ENCODE measurements around the gene MON1A. TPM values are rescaled to one million over a fixed set of nuclear protein-coding genes. Genes with fewer than 3 reads are reported as not detected.

Gene MON1A
- total RNA-seq, 1 donor from 2014 or later: 7.7 TPM

- no peak for DNase-seq (ENCODE audit: missing footprints)
- ATAC-seq: no peak
- intact Hi-C loops (cut with DNase I): no loop called here
These were observed 28.0 kb downstream of the MON1A start for GRCh38 chr3:49901366-49902339.

- intact Hi-C loops (cut with DNase I): no loop called here
- DNase-seq (ENCODE audit: missing footprints): no peak
- ATAC-seq: peak; percentile 56
These were observed 29.0 kb downstream of the MON1A start for GRCh38 chr3:49900491-49901153.

DNA sequence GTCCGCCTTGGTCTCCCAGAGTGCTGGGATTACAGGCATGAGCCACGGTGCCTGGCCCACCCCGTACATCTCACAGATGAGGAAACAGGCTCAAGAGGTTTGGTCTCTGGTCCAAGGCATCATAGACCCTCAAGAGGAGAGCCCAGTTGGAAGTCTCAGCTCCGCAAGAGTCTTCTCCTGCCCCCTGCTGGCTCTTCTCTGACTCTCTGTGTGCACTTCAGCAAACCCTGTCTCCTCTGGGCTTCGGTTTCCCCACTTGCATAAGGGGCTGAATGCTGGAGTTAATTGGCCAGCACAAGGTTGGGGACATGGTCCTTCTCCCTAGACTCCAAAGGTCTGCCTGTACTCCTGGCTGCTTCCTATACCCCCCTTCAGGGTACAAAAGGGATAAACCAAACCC is 29.8 kb downstream of the MON1A start:
- no peak for DNase-seq (ENCODE audit: missing footprints)
- no peak for ATAC-seq
- intact Hi-C loops (cut with DNase I): no loop called here

DNA sequence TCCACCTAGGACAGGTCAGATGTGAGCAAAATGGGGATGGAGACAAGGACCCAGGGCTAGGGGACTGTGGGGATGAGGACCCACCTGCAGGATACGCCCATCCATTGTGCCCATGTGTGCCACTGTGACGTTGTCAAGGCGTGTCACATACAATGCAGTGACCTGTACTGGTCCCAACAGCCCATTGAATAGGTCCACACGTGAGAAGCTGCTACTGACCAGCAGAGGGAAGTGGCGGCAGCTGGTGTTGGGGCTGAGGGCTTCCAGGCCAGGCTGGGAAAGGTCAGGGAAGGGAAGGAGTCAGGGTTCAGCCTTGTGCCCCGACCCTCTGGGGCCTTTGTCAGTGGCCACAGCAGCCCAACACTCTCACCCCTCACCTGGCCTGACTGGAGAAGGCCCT is 30.6 kb downstream of the MON1A start:
- no peak for ATAC-seq
- intact Hi-C loops (cut with DNase I): no loop called here
- DNase-seq (ENCODE audit: missing footprints): no peak

DNA sequence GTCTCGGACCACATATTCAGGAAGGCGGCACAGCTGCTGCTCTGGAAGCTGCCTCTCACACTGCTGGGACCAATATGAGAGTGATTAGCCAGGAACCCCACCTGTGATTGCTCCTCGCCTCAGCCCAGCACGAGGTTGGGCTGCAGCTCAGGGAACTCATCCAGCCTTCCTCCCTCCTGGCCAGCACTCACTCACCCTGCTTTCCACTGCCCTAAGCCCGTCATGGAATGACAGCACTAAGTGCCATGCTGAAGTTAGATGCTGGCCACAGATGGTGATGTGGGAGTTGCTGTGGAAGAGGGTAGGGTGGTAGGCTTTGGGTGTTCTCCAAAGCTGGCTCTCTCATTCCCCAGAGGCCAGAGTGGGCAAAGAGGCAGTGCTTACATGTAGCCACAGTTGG is 33.3 kb downstream of the MON1A start:
- peak; percentile 31 for ATAC-seq
- no peak for DNase-seq (ENCODE audit: missing footprints)
- intact Hi-C loops (cut with DNase I): no loop called here

GRCh38 chr3:49895791-49896190 is 33.8 kb downstream of the MON1A start:
- ATAC-seq (no peak), DNase-seq (ENCODE audit: missing footprints) (no peak)
- intact Hi-C loops (cut with DNase I): no loop called here

- no peak for ATAC-seq
- intact Hi-C loops (cut with DNase I): no loop called here
These were observed 40.3 kb downstream of the MON1A start for GRCh38 chr3:49889296-49889695.

DNA sequence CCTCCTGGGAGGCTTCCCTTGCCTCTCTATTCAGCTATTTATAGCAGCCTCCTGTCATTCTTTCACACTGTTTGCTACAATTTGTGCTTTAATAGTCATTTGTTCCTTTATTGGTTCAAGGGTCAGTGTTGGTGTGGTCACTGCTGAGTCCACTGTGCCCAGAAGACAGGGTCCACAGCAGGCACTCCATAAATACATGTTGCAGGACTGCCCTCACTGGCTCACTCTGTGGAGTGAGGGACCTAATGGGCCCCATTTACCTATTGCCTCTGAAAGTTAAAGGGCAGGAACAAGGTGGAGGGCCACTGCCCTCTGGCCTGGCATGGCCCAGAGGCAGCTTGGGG is 42.7 kb downstream of the MON1A start:
- intact Hi-C loops (cut with DNase I): no loop called here
- ATAC-seq (no peak), DNase-seq (ENCODE audit: missing footprints) (no peak)

More at GRCh38 chr3:49889296-49889695, 40.3 kb downstream of the MON1A start:
- DNase-seq (ENCODE audit: missing footprints): no peak

GRCh38 chr3:49883998-49884397 is 45.6 kb downstream of the MON1A start:
- no peak for ATAC-seq
- DNase-seq (ENCODE audit: missing footprints): no peak
- intact Hi-C loops (cut with DNase I): no loop called here

DNA sequence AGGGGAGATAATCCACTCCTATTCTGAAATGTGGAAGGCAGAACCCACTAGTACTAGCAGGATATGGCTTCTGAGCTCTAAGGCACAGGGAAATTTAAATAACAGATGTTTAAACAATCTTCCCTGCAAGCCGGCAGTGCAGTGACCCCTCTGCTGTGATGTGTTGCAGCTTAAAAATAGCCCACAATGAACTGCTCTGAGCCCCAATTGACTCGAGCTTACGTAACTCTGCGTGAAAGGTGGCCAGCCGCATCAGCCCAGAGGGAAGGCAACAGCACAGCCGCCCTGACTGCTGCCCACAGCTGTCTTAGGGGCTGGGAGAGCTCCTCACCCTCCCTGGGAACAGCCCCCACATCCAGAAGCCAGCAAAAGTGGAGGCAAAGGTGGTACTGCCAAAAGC is 47.4 kb downstream of the MON1A start:
- ATAC-seq (peak; percentile 71), DNase-seq (ENCODE audit: missing footprints) (no peak)
- intact Hi-C loops (cut with DNase I): no loop called here

DNA sequence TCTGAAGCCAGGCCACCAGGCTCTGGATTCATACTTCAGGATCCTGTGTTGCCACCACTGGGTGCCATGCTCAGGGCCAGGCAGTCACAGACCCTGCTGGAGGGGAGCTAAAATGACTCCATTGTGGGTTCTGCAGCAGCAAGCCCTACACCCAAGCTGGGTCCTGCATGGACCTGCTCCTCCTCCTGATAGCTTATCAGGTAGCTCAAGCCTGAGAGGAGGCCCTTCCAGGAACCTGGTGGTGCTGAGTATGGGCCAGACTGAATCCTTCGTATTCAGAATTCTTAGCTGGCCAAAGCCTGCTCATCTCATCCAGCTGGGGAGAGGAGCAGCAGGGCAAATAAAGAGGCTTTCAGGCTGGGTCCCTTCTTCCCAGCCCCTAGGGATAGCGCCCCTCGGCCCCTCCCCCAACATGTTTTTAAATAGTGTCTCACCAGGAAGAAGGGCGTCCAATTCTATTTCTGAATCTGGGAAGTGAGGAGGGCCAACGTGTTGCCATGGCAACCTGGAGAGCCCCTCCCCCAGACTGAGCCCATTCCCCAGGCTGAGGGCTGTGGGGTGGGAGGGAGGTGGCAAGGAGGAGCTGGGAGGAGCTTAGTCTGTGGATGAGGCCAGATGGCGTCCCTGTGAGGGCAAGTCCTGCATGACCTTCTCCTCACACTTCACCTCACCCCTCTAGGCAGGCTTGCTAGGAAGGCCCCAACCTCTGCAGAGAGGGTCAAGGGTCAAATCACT is 48.9 kb downstream of the MON1A start:
- ATAC-seq (peak; percentile 22), DNase-seq (ENCODE audit: missing footprints) (no peak)
- intact Hi-C loops (cut with DNase I): no loop called here

GRCh38 chr3:49879721-49880120 is 49.9 kb downstream of the MON1A start:
- ATAC-seq: no peak
- intact Hi-C loops (cut with DNase I): no loop called here
- no peak for DNase-seq (ENCODE audit: missing footprints)

- intact Hi-C loops (cut with DNase I): no loop called here
- DNase-seq (ENCODE audit: missing footprints): no peak
- no peak for ATAC-seq
These were observed 50.9 kb downstream of the MON1A start for GRCh38 chr3:49878686-49879085.

GRCh38 chr3:49877716-49878115 is 51.9 kb downstream of the MON1A start:
- intact Hi-C loops (cut with DNase I): no loop called here
- no peak for DNase-seq (ENCODE audit: missing footprints)
- ATAC-seq: no peak

GRCh38 chr3:49876567-49876966 is 53.0 kb downstream of the MON1A start:
- intact Hi-C loops (cut with DNase I): no loop called here
- DNase-seq (ENCODE audit: missing footprints) (no peak), ATAC-seq (no peak)

GRCh38 chr3:49873623-49874022 is 56.0 kb downstream of the MON1A start:
- DNase-seq (ENCODE audit: missing footprints) (peak; percentile 22), ATAC-seq (no peak)
- intact Hi-C loops (cut with DNase I): no loop called here

DNA sequence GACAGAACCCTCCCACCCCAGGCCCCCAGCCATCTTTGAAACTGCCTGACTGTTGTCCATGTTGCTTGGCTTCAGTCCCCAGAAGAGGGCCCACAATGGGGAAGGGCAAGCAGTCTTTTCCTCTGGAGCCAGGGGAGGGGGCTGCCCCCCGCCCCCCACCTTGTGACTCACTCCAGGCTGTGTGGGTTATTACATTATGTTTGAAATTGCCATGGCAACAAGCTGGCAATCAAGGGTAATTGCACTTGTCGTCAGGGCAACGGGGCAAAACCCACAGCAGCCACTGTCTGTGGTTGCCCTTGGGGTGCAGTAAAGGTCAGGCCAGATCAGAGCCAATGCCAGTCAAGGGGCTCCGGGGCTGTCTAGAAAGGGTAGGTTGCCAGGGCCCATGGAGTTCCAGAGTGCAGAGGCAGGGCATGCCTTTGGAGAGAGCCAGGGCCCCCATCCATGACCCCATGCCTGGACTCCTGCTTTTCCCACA is 56.8 kb downstream of the MON1A start:
- intact Hi-C loops (cut with DNase I): no loop called here
- peak; percentile 43 for DNase-seq (ENCODE audit: missing footprints)
- no peak for ATAC-seq

DNA sequence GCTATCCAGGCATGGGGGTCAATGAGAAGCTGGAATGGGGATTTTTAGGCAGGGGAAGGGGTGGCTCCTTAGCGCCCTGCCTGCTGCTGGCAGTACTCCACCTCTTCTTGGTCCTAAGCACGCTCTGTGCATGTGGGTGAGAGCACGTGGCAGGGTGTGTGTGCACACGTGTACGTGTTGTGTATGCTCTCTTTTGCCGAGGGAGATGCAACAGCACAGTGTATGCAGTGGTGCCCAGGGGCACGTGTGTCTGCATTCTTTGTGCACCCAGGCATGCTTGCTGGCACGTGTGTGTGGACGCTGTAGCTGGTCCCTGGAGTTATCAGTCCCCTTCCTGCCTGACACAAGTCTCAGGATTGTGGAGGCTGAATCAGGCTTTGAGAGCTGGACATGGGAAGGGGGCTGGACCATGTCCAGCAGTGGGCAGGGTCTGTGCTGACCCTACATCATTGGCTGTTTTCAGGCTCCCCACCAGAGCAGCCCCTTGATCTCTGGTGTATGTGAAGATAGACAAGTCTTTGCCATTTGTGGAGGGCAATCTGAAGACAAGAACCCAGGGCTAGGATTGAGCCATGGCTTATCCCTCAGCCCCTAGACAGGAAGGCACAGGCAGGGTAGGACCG is 58.0 kb downstream of the MON1A start:
- intact Hi-C loops (cut with DNase I): no loop called here
- DNase-seq (ENCODE audit: missing footprints) (peak; percentile 5), ATAC-seq (no peak)

DNA sequence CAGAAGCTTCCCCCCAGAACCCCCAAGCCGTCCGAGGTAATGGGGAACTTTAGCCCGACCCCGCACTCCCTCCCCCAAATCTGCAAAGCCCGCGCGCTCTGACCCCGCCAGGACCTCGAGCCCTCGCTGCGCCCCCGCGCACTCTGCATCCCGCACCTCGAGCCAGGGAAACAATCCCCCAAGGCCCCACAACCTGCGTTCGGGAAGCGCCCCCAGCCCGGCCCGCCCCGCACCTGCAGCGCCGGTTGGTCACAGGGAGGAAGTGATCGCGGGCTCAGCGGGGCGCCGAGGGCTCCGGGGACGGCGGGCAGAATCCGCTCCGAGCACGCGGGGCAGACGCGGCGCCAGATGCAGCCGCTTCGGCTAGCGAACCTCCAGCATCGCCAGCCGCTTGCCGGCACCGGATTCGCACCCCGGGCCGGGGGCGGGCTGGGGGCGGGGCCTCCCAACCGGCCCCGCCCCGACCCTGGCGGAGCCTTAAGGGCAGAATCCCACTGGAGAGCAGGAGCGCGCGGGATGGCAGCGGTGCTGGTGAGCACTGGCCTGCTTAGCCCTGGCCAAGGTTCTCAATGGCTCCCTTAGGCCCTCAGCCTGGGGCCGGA is 60.0 kb downstream of the MON1A start, which contains the start of gene CAMKV:
Gene CAMKV (minus strand): TSS at position 382 of the 602 bp plus-strand sequence. CDS start 7,518 bp downstream, outside the sequence.
- intact Hi-C loops (cut with DNase I): no loop called here
- DNase-seq (ENCODE audit: missing footprints) (no peak), ATAC-seq (no peak)
